ENCODE data around the gene LSM7. TPM values are rescaled to one million over a fixed set of nuclear protein-coding genes. Genes with fewer than 3 reads are reported as not detected.

Gene LSM7
- total RNA-seq, 2 donors from 2014 or later = 71.5 to 72.2 TPM

GRCh38 chr19:2360833-2361232 lies 32.4 kb upstream of the LSM7 start:
- Mint-ChIP-seq H3K27ac (no peak overlapping the region), H3K4me3 (no peak overlapping the region), H3K36me3 (ENCODE audit: low read depth) (peaks cover 4% of the 10 kb centered on the region), H3K4me1 (peaks cover 5% of the 10 kb centered on the region), H3K27me3 (peaks cover 6% of the 10 kb centered on the region)
- no peaks in the 10 kb centered on the region for H3K9me3 ChIP-seq (ENCODE audit: control insufficient read depth, low read length, poor library complexity, severe bottlenecking)
- ATAC-seq (no peak), DNase-seq (no peak)

GRCh38 chr19:2359992-2360685 lies 31.8 kb upstream of the LSM7 start, which contains the start of gene TMPRSS9:
Gene TMPRSS9 (plus strand): TSS chr19:2360265. CDS start chr19:2389786, 29,521 bp downstream.
- ATAC-seq = no peak
- peaks cover 6% of the 10 kb centered on the region for H3K27me3 Mint-ChIP-seq
- H3K27ac Mint-ChIP-seq = no peak within 1 kb of the TSS
- no peaks in the 10 kb centered on the region for H3K9me3 ChIP-seq (ENCODE audit: control insufficient read depth, low read length, poor library complexity, severe bottlenecking)
- H3K36me3 Mint-ChIP-seq (ENCODE audit: low read depth) = peaks cover 4% of the 10 kb centered on the region
- no peak for DNase-seq
- no peak within 1 kb of the TSS for H3K4me3 Mint-ChIP-seq
- peaks cover 5% of the 10 kb centered on the region for H3K4me1 Mint-ChIP-seq

- Mint-ChIP-seq H3K4me3 (no peak overlapping the region), H3K36me3 (ENCODE audit: low read depth) (peaks cover 4% of the 10 kb centered on the region), H3K27me3 (peaks cover 6% of the 10 kb centered on the region), H3K27ac (no peak overlapping the region), H3K4me1 (peaks cover 5% of the 10 kb centered on the region)
- no peak for DNase-seq
- ATAC-seq = no peak
- H3K9me3 ChIP-seq (ENCODE audit: control insufficient read depth, low read length, poor library complexity, severe bottlenecking) = no peaks in the 10 kb centered on the region
These were observed 30.3 kb upstream of the LSM7 start for GRCh38 chr19:2358548-2359173.

DNA sequence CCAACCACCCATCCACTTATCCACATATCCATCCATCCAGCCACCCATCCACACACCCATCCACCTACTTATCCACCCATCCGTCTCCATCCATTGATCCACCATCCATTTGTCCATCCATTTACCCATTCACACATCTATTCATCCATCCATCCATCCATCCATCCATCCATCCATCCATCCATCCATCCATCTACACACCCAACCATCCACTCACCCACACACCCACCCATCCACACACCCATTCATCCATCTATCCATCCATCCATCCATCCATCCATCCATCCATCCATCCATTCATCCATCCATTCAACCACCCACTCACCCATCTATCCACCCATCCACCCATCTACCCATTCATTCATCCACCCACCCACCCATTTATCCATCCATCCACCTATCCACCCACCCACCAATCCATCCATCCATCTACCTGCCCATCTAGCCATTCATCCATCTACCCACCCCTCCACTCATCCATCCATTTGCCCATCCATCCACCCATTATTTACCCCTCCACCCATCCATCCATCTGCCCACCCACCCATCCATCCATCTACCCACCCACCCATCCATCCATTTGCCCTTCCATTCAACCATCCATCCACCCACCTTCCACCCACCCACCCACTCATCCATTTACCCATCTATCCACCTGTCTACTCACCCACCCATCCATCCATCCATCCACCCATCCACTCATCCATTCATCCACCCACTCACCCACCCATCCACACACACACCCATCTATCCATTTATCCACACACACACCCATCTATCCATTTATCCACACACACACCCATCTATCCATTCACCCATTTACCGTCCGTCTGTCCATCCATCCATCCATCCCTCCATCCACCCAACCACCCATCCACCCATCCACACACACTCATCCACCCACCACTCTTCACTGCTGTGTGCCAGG lies 29.2 kb upstream of the LSM7 start:
- ATAC-seq (no peak), DNase-seq (no peak)
- peaks cover 6% of the 10 kb centered on the region for H3K27me3 Mint-ChIP-seq
- H3K4me1 Mint-ChIP-seq = peaks cover 5% of the 10 kb centered on the region
- no peaks in the 10 kb centered on the region for H3K9me3 ChIP-seq (ENCODE audit: control insufficient read depth, low read length, poor library complexity, severe bottlenecking)
- peaks cover 4% of the 10 kb centered on the region for H3K36me3 Mint-ChIP-seq (ENCODE audit: low read depth)
- no peak overlapping the region for H3K4me3 Mint-ChIP-seq
- H3K27ac Mint-ChIP-seq = no peak overlapping the region

- no peak overlapping the region for H3K27ac Mint-ChIP-seq
- DNase-seq = no peak
- ATAC-seq = no peak
- H3K36me3 Mint-ChIP-seq (ENCODE audit: low read depth) = peaks cover 4% of the 10 kb centered on the region
- no peak overlapping the region for H3K4me3 Mint-ChIP-seq
- H3K9me3 ChIP-seq (ENCODE audit: control insufficient read depth, low read length, poor library complexity, severe bottlenecking) = no peaks in the 10 kb centered on the region
- H3K4me1 Mint-ChIP-seq = peaks cover 5% of the 10 kb centered on the region
- peaks cover 6% of the 10 kb centered on the region for H3K27me3 Mint-ChIP-seq
These were observed 27.8 kb upstream of the LSM7 start for GRCh38 chr19:2356036-2356646.

GRCh38 chr19:2355168-2356035 lies 27.0 kb upstream of the LSM7 start:
- ATAC-seq (no peak), DNase-seq (no peak)
- Mint-ChIP-seq H3K4me1 (peaks cover under 1% of the 10 kb centered on the region), H3K27me3 (peaks cover 2% of the 10 kb centered on the region), H3K36me3 (ENCODE audit: low read depth) (peaks cover under 1% of the 10 kb centered on the region), H3K4me3 (no peak overlapping the region), H3K27ac (no peak overlapping the region)
- no peaks in the 10 kb centered on the region for H3K9me3 ChIP-seq (ENCODE audit: control insufficient read depth, low read length, poor library complexity, severe bottlenecking)

DNA sequence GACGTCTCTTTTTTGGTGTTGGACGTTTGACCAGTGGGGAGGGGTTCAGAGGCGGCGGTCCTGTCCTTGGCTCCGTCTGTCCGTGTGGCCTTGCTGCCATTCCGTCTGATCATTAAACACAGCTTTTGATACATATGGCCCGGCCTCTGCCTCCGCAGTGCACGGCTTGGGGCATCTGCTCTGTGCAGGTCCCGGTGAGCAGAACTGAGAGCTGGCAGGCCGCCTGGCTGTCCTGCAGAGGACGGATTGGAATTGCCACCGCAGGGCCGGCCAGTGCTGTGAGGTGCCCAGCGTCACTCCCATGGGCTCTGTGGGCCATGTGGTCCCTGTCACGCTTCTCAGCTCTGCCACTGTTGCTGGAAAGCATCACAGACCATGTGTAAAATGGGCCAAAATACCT lies 26.3 kb upstream of the LSM7 start:
- Mint-ChIP-seq H3K27ac (no peak overlapping the region), H3K27me3 (no peaks in the 10 kb centered on the region), H3K4me3 (no peak overlapping the region), H3K36me3 (ENCODE audit: low read depth) (no peaks in the 10 kb centered on the region), H3K4me1 (no peaks in the 10 kb centered on the region)
- no peaks in the 10 kb centered on the region for H3K9me3 ChIP-seq (ENCODE audit: control insufficient read depth, low read length, poor library complexity, severe bottlenecking)
- ATAC-seq (no peak), DNase-seq (no peak)

GRCh38 chr19:2353887-2354592 lies 25.7 kb upstream of the LSM7 start:
- no peaks in the 10 kb centered on the region for H3K4me1 Mint-ChIP-seq
- no peak for DNase-seq
- no peak overlapping the region for H3K4me3 Mint-ChIP-seq
- H3K27me3 Mint-ChIP-seq = no peaks in the 10 kb centered on the region
- no peaks in the 10 kb centered on the region for H3K9me3 ChIP-seq (ENCODE audit: control insufficient read depth, low read length, poor library complexity, severe bottlenecking)
- no peak overlapping the region for H3K27ac Mint-ChIP-seq
- H3K36me3 Mint-ChIP-seq (ENCODE audit: low read depth) = no peaks in the 10 kb centered on the region
- no peak for ATAC-seq

DNA sequence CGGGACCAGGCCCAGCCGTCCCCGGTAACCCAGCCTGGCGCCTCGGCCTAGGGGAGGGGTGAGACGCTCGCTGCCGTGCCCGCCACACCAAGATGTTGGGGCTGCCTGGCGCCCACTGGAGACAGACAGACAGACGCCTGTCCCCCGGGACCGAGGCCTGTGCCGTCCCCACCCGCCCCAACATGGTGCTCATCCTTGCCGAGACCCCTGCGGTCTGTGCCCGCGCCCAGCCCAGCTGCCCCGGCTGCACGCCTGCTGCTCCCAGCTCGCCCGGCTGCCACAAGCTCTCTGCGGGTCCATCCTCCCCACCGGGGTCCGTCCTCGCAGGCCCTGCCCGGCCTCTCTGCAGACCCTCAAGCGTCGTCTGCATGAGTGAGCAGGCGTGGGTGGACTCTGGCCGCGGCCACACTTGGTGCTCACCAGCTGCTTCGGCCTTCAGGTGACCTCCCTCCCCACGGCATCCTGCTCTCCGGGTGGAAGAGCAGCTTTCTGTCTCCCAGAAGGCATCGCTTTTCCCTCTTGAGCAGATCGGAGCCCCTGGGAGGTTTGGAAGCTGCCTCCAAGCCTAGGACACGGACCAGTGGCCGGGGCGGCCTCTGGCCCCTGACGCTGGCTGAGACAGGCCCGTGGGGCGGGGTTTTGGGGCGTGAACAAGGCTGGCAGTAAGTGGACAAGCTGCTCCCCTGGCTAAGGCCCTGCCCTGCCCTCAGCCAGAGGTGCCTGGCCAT lies 24.9 kb upstream of the LSM7 start:
- Mint-ChIP-seq H3K4me3 (no peak overlapping the region), H3K27ac (no peak overlapping the region), H3K36me3 (ENCODE audit: low read depth) (no peaks in the 10 kb centered on the region), H3K4me1 (no peaks in the 10 kb centered on the region), H3K27me3 (no peaks in the 10 kb centered on the region)
- no peak for ATAC-seq
- H3K9me3 ChIP-seq (ENCODE audit: control insufficient read depth, low read length, poor library complexity, severe bottlenecking) = no peaks in the 10 kb centered on the region
- DNase-seq = no peak

- no peaks in the 10 kb centered on the region for H3K27me3 Mint-ChIP-seq
- no peaks in the 10 kb centered on the region for H3K4me1 Mint-ChIP-seq
- ATAC-seq (no peak), DNase-seq (no peak)
- H3K27ac Mint-ChIP-seq = no peak overlapping the region
- H3K4me3 Mint-ChIP-seq = no peak overlapping the region
- no peaks in the 10 kb centered on the region for H3K9me3 ChIP-seq (ENCODE audit: control insufficient read depth, low read length, poor library complexity, severe bottlenecking)
- H3K36me3 Mint-ChIP-seq (ENCODE audit: low read depth) = no peaks in the 10 kb centered on the region
These were observed 23.7 kb upstream of the LSM7 start for GRCh38 chr19:2352121-2352520.

DNA sequence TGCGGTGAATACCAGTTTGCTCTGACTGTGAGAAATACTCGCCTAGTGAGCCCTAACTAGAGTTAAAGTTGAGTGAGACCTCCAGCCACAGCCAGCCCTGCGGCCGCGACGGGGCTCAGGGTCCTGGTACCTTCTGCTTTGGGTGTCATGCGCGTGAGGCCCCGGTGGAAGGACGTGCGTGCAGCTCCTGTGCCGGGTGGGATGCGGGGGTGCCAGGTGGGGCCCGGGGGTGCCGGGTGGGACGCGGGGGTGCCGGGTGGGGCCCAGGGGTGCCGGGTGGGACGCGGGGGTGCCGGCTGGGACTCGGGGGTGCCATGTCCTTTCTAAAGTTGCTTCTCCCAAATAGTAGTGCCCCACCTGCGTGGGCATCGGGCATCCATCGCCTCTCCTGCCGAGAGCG lies 23.2 kb upstream of the LSM7 start:
- H3K27ac Mint-ChIP-seq = no peak overlapping the region

More for the DNA sequence above, 23.2 kb upstream of the LSM7 start:
- Mint-ChIP-seq H3K36me3 (ENCODE audit: low read depth) (no peaks in the 10 kb centered on the region), H3K27me3 (no peaks in the 10 kb centered on the region), H3K4me1 (no peaks in the 10 kb centered on the region), H3K4me3 (no peak overlapping the region)
- ATAC-seq (no peak), DNase-seq (no peak)
- H3K9me3 ChIP-seq (ENCODE audit: control insufficient read depth, low read length, poor library complexity, severe bottlenecking) = no peaks in the 10 kb centered on the region

Measured in T-helper 17 cell (primary cell).